Stromal cell of bone marrow (primary cell): ENCODE results near the gene SUMO3.
"Not testable (repeated sequence)": the region's sequence is repeated elsewhere in the genome, so short reads cannot be mapped to it uniquely, and the experiment has no call there.

Source experiments
- DNase-seq: peaks from one replicate; pipeline ENCODE4 v3.0.0-alpha.2; 2012; ENCODE audit warnings: low read depth

The SUMO3 gene

DNA sequence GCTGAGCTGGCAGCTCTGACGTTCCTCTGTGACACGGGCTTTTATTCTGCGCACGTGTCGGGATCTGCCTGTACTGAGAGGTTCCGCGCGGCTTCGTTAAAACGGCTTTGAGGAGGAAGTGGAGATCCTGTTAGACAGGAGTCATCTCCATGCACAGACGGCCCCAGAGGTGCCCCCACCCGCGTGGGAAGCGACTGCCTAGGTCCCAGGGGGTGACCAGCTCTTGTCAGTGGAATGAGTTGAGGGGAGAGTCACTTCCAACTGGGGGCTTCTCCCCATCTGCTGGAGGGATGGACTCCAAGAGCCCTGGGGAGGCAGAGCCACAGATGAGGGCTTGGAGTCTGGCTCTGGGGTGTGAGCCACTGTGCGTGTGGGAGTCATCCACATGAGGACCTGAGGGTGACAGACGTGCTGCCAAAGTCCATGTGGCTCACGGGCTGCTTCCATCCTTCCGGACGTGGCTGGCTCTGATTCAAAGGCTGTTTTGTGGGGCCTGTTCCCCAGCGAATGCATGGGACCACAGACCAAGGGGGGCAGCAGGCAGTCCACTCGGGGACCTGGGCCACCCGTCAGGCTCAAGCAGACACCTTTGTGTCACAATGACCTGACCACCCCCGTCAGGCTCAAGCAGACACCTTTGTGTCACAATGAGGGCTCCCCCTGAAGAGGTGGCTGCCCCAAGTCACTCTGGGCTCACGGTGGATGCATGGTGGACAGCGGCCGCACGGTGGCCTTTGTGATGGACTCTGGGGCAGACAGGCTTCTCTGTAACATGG is 28.8 kb upstream of the SUMO3 start:
- no peak for DNase-seq

DNA sequence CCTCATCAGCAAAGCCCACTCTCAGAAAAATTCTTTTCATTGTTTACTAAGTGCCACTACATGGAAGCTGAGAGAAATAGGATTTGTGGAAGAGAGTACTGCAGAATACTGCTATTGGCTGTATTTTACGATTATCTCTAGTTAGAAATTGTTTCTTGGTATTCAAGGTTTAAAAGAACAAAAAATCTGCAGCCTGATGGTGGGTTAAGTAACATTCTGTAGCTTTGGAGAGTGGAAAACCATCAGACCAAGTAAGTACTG is 28.3 kb upstream of the SUMO3 start:
- no peak for DNase-seq

DNA sequence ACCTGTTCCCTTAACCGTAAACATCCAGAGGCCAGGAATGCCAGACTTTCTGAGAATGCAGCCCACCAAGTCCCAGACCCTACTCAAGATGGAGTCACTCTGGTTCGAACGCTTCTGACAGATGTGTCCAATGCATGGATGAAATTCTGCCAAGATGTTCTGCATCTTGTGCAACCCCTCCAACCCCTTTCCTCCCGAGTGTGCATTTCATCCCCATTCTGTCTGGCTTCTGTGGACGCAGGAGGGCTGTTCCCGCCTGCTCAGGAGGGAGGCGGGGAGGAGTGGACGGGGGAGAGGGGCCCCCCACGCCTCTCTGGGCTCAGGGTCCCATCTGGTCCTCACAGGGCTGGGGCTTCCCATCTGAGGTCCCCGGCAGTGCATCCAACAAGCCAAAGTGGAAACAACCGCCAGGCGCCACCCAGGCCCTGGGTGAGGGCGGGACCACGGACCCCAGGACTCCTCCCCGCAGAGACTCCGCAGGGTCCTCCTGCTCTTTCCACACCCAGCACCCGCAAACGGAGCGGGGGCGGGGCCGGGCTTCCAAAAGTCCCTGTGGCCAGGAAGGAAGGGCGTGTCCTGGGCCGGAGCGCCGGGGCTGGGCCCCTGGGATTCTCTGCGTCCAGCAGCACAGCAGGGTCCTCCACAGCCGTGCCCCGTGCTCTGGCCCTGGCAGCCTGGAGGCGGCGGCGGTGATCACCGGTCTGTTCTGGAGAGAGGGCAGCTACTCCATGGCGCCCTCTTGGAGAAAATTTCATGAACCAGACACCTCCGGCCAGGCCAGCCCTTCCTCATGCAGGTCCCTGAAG is 27.8 kb upstream of the SUMO3 start:
- DNase-seq: no peak

DNA sequence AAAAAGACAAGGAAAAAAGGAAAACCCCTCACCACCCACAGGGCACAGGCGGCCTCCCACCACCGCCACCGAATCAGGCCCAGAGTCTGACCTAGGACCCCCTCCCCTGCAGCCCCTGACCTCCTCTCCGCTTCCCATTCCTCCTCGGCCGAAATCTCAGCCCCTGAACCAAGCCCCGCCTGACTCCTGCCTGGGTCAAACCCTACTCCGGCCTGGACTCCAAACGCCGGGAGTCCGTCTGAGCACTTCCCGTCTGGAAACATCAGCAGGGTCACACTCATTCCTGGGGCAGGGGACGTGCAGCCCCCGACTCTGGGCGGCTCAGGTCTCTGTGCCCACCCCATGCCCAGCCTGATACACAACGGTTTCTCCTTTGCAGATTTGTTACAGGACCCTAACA is 26.4 kb upstream of the SUMO3 start:
- DNase-seq: no peak

DNA sequence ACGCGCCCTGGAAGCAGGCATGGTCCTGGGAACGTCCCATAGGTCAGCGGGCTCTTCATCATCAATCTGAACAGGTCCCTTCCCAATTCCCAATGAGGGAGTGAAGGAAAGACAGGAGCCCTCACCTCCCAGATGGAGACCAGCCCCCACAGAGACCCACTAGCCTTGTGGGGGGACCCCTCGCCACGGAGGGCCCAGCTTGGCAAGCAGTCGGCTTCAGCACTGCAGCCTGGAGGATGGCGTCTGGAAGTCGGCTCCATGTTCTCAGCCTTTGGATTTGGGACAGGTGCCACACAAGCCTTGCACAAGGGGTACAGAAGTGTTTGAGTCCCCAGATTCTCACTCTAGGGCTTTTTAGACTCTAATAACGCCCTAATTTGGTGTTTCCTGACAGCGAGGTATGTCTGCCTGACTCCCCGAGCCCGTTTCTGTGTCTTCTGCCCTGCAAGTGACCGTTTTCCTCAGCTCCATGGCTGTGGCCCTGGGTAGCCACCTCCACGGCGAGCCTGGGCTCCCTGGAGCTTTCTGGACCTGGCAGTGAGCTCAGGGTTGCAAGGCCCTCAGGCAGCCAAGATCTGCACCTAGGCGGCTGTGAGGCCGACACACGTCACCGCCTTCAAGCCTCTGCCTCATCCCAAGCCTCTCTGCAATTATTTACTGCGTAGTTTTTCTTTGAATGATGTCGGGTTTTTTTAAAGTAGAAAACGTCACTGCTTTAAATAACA is 25.0 kb upstream of the SUMO3 start:
- DNase-seq: no peak

DNA sequence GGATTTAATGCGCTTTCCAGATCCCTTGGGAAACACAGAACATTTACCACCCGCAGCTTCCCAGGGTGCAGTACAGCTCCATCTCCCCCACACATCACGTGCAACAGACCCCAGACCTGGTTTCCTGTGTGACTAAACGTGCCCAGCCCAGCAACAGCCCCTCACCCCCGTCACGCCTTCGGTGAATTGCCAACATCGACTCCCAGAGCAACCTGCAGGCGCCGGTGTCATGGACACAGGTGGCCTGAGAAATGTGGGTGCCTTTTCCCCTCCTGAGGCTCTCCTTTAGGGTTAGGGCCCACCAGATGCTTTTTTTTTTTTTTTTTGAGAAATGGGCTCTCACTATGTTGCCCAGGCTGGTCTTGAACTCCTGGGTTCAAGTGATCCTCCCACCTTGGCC is 24.2 kb upstream of the SUMO3 start:
- DNase-seq: no peak

DNA sequence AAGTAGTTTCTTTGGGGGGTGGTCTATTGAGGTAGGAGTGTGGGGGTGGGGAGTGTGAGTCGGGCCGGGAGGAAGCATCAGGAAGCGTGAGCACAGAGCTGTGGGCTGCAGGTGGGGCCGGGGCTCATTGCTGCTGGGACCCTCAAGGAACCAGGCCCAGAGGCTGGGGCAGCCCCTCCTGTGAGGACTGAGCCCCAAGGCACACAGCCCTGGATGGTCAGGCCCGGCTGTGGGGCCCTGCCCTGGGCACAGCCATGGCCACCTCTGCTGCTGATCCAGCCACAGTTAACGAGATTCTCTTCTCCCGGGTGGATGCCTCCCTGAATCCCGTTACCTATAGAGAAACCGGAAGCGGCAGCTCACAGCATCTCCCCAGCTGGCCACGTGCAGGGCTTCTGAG is 22.9 kb upstream of the SUMO3 start:
- no peak for DNase-seq

DNA sequence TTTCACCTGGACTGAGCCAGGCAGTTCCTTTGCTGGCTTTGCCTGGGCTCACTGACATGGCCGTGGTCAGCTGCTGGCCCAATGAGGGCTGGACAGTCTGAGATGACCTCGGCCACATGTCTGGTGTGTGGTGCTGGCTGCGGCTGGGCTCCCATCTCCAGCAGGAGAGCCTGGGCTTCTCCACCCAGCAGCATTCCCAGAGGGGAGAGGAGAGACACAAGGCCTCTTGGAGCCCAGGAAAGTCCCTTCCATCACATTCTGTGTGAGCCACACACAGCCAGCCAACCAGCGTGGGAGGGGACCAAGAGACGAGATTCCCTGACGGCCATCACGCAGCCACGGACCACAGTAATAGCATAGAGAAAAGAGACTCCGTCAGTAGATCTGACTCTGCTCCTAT is 21.1 kb upstream of the SUMO3 start:
- DNase-seq: no peak

DNA sequence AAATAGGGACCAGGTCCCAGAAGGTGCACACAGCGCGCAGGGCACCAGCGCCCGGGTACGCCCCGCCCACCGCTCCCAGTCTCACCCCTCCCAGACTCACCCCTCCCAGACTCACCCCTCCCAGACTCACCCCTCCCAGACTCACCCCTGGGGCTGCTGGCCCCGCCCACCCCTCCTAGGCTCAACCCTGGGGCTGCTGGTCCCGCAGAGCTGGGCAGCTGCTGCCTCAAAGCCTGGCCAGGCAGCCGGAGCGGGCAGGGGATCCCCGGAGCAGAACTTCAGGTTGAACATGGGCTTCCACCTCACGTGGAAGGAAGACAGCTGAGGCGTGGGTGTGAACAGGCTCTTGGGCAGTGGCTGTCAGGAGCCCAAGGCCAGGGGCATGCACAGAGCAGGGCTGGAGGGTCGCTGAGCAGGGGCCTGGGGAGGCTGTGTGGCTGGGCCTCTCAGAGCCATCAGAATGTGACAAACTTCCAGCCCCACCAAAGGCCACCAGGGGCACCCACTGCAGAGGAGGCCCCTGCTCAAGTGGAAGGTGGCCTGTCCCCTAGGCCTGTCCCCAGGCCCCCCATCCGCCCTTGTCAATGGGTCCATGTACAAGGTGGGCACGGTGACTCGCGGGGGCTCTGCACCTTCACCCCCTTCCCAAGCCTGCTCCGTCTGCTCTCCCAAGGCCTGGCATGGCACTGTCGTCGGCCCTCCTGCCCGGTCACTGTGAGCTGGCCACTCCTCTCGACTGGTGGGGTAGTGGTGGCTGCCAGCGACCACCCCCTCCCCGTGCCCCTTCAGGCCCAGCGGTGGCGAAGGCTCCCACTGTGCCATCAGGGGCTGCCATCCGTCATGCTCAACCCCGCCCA is 20.4 kb upstream of the SUMO3 start:
- DNase-seq: no peak

DNA sequence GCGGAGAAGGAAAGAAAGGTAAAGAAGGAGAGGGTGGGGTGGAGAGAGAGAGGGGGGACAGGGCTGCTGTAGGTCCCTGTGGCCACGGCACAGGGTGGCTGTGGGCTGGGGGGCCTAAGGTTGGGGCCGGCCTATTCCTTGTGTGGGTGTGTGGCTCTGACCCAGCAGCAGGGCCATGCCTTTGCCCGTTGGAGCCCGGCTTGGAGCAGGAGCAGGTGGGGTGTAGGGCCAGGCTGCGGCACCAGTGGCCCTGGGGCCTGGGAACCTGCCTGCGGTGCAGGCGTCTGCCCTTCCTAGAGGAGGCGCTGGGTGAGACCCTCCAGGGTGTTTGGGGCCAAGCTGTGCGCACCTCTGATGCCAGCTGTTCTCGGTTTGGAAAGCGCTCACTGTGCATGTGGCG is 19.7 kb upstream of the SUMO3 start:
- no peak for DNase-seq

DNA sequence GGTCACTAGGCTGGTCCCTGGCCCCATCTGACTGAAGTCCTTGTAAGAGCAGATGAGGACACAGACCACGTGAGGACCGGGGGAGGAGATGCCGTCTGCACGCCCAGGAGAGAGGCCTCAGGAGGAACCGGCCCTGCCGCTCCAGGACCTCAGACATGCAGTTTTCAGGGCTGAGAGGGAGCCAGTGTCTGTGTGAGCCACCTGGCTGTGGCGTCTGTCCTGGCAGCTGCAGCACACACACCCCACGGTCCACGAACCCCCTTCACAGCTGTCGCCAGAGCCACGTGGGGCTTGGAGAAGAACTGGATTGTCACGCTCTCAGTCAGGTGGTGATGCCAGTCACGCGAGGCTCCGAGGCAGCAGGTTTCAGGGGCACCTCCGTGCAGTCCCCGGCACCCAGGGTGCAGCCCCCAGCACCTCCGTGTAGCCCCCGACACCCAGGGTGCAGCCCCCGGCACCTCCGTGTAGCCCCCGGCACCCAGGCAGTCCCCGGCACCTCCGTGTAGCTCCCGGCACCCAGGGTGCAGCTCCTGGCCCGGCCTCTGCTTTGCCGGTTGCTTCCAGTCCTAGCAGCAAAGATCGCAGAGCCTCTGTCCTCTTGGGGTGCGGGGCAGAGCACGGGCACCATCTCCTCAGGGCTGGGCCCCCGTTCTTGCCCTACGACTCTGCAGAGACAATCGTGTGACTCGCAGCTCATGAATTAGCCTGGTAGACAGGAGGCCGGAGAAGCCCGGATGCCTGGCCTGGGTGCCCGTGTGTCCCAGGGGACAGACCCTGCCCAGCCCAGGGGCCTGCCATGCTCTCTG is 19.0 kb upstream of the SUMO3 start:
- DNase-seq: no peak

DNA sequence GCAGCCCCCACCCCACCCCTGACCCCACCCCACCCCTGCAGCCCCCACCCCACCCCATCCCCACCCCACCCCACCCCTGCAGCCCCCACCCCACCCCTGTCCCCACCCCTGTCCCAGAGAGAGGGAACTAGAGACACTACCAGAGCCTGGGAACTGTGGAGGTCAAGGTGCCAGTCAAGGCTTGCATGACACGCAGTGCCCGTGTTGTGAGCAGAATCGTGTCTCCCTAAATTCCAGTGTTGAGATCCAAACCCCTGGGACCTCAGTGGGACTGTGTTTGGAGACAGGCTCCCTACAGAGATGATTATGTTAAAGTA is 18.4 kb upstream of the SUMO3 start:
- no peak for DNase-seq

DNA sequence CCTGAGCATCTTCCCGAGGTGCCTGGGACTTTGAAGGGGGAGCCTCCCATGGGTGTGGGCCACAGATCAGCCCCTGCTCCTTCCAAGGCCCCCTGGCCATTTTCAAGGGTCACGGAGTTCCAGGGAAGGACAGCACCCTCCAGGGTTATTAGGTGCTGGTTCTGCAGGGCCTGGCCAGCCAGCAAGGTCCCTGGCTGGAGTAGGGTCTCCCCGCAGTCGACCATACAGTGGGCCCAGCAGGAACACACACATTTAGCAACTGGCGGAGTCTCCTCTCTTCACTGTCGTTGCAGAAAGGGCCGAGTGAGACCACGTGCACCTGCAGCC is 17.7 kb upstream of the SUMO3 start:
- no peak for DNase-seq

DNA sequence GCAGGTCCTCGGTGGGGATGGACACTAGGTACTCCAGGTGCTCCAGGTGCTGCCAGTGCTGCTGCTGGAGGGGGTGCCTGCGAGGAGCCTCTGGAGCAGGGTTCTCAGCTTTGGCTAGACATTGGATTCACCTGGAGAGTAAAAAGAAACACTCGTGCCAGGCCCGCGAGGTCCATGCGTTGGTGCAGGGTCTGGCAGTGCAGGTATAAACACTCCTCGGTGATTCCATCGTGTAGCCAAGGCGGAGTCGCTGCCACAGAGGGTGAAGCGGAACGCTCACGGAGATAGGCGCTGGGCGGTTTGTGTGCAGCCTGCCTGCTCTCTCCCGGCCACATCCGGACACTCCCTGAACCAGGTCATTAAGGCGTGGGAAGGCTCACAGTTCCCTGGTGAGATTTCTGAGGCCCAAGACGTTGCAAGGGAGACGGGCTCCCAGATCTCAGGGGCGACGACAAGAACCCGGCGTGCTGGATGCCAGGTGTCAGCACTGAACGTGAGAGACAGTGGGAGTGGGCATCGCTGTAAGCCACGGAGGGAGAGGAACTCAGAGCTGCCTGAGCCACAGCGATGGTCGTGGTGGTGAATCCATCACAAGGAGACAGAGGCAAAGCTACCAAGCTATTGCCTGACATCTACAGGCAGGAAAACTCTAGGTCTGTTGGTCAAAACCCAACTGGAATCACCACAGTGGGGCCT is 17.2 kb upstream of the SUMO3 start:
- no peak for DNase-seq

DNA sequence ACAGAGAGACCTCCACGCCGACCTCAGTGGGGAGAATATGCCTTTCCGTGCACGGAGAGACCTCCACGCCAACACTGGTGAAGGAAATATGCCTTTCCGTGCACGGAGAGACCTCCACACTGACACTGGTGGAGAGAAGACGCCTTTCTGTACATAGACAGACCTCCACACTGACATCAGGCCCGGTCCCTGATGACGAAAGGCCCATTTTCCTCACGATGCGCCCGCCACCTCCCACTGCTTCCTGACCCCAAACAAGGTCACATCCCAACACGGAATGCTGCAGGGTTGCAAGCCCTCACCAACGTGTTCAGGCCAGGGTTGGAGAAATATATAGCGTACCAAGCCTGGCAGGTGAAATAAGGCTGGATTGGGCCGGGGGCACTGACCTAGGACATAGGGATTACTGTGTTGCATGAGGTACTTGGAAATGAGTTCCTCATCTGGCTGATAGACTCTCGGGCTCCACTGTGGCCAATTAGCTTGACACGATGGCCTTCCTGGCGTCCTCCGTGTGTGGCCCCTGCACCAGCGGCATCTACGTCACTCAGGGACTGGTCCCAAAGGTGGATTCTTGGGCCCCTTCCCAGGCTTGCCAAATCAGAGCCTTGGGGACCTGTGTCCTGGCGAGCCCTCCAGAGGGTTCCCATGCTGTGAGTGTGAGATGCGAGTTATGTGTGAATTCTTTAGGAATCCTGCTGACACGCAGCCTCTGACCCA is 16.5 kb upstream of the SUMO3 start:
- no peak for DNase-seq

DNA sequence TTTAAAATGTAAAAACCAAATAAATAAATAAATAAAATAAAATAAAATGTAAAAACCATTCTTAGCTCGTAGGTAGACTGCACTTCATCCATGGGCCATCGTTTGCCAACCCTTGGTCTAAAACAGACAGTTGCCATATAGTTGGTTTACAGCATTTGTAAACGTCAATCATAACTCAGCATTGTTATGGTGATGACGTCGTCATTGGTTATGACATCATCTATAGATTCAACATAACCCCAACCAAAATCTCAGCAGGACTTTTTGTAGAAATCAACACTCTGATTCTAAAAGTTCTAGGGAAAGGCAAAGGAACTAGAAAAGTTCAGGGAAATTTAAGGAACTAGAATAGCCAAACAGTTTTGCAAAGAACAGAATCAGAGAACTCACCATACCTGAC is 15.8 kb upstream of the SUMO3 start:
- no peak for DNase-seq

DNA sequence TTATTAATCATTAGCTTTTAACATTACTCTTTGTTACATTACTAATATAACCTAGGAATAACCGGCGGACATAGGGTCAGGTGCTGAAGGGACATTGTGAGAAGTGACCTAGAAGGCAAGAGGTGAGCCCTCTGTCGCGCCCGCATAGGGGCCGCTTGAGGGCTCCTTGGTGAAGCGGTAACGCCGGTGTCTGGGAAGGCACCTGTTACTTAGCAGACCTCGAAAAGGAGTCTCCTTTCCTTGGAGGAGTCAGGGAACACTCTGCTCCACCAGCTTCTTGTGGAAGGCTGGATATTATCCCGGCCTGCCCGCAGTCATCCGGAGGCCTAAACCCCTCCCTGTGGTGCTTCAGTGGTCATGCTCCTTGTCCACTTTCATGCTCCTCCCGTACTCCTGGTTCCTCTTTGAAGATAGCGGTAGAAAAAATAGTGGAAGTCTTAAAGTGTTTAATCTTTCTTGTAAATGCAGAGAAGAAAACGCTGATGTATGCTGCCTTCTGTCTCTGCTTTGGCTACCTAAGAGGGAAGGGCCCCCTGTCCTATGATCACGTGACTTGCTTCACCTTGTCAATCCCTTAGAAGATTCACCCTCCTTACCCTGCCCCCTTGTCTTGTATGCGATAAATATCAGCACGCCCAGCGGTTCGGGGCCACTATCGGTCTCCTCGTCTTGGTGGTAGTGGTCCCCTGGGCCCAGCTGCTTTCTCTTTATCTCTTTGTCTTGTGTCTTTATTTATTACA is 14.8 kb upstream of the SUMO3 start:
- DNase-seq: not testable (repeated sequence)

DNA sequence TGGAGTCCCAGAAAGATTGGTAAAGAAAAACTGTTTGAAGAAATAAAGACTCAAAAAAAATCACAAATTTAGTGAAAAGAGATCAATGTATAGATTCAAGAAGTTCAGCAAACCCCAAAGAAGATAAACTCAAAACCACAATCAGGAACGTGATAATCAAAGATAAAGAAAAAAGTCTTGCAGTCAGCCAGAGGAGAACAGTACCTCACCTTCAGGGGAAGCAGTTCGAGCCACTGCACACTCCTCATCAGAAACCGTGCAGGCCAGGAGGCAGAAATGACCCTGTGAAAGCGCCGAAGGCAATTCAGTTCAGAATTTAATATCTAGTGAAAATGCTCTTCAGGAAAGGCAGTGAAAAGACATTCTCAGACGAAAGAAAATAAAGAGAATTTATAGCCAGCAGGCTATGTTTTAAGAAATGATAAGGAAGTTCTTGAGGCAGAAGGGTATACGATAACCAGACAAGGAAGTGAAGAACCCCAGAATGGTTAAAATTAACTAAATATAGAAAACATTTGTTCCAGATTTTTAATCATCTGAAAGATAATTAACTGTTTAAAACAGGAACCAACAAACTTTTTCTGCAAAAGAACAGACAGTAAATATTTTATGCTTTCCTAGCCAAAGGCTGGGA is 13.5 kb upstream of the SUMO3 start:
- no peak for DNase-seq

DNA sequence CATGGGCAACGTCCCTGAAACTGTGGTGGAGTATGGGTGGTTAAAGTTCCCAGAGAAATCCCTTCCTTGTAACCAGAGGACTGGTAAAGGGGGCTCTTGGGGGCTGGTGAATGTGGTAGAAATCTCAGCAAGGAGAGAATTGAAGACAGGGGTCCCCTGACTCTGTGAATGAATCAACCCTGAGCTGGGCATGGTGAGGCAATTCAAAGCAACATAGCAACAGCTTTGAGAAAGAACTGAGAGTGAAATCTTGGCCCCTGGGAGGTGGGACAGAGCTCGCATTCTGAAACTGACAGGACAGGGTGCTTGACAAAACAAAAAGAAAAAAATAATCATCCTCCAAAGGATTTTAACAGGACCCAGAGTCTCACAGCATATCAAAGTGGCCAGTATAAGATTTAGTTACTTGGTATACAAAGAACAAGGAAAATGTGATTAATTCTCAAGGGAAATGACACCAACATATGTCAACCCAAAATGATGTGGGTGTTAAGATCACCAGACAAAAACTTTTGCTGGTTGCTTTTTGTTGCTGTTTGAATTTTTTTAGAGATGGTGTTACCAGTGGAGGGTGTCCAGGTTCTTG is 11.7 kb upstream of the SUMO3 start:
- no peak for DNase-seq
